ENCODE results near the gene CORO1C.

DNA sequence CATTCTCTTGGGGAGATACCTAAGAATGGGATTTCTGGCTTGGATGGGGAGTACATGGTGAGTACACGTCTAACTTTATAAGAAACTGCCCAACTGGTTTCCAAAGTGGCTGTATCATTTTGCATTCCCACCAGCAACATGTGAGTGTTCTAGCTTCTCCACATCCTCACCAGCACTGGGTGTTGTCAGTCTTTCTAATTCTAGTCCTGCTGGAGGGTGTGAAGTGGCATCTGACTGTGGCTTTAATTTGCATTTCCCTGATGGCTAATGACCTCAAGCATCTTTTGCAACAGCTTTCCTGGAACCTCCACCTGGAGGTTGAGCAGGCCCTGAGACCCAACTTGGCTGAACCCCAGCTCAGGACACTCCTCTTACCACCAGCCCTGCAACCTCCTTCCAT is 115.4 kb downstream of the CORO1C start:
- TF ChIP-seq POLR2AphosphoS5 (IDR thresholded peaks at IDR 0.05) = no peak
- TF ChIP-seq CTCF (IDR thresholded peaks at IDR 0.05) = no peak
- no peak for TF ChIP-seq POLR2A (IDR thresholded peaks at IDR 0.05)

All from gastroesophageal sphincter (tissue), 3 donors.